WERI-Rb-1 (cell line): ENCODE results near the gene OR2F1.

ENCODE experiments used
- DNase-seq: peaks from one replicate; pipeline ENCODE4 v3.0.0-alpha.2; 2020
- H3K27ac ChIP-seq: fragments of 250-450 bp; sonication (Bioruptor Pico); 2 replicates; pipeline ENCODE4 v1.5.1; 2020; ENCODE audit warnings: mild to moderate bottlenecking, moderate library complexity
- H3K27me3 ChIP-seq: fragments of 250-450 bp; sonication (Bioruptor Pico); 2 replicates; pipeline ENCODE4 v1.5.1; 2021; ENCODE audit warnings: mild to moderate bottlenecking, low read depth, moderate library complexity; ENCODE audit not compliant: insufficient read depth, severe bottlenecking
- H3K36me3 ChIP-seq: fragments of 250-450 bp; sonication (Bioruptor Pico); 2 replicates; pipeline ENCODE4 v1.5.1; 2020; ENCODE audit warnings: mild to moderate bottlenecking, moderate library complexity
- H3K4me3 ChIP-seq: 2 replicates; pipeline ENCODE4 v1.5.1; 2011; ENCODE audit warnings: low read depth, mild to moderate bottlenecking, control low read depth, low read length
- H3K9me3 ChIP-seq: fragments of 250-450 bp; sonication (Bioruptor Pico); 2 replicates; pipeline ENCODE4 v1.5.1; 2021; ENCODE audit warnings: mild to moderate bottlenecking, moderate library complexity; ENCODE audit not compliant: severe bottlenecking
- CTCF ChIP-seq: IDR thresholded peaks from 2 replicates; pipeline ENCODE4 v1.5.1; 2011; ENCODE audit warnings: low read depth, mild to moderate bottlenecking, control low read depth, inconsistent platforms, low read length

The OR2F1 gene

DNA sequence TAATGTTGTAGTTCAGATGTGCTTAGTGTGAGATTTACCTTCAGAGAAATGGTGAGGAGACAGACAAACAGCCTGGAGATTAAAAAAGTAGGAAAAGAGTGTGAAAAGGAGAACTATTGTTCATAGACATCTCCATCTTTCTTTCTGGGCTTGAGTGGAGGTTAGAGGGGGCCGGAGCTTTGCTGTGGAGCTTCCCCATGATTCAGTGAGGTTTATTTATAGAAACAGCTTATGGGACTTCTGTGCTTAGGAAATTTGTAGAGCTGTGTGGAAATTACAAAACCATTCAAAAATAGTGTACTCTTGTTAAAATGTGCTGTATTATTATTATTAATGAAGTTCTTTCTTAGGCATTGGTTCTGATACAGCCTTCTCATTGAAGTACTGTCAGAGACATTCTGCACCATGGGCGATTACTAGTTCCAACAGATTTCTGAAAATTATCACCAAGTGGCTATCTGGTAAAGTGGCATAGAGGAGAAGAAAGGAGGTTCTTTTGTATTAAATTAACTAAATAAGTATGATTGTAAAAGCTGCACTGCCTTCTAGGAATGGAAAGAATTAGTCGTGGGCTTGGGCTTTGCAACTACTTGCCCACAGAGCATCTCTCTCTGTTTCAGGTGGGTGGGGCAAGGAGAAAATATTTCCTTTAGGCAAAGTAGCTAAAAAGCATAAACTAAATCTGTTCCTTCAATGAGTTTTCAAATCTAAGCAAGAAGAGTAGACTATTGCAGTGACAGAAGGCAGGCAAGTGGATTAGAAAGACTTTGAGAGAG is 44.0 kb upstream of the OR2F1 start:
- no peaks in the 10 kb centered on the region for H3K36me3 ChIP-seq
- H3K4me3 ChIP-seq = no peak overlapping the region
- no peak for DNase-seq
- no peaks in the 10 kb centered on the region for H3K9me3 ChIP-seq
- TF ChIP-seq CTCF = no peak
- no peaks in the 10 kb centered on the region for H3K27me3 ChIP-seq
- peak overlapping the region; percentile 39 for H3K27ac ChIP-seq

GRCh38 chr7:143913945-143914615 is 40.6 kb upstream of the OR2F1 start:
- Histone ChIP-seq H3K27ac (no peak overlapping the region), H3K9me3 (no peaks in the 10 kb centered on the region), H3K4me3 (no peak overlapping the region), H3K36me3 (no peaks in the 10 kb centered on the region), H3K27me3 (no peaks in the 10 kb centered on the region)
- DNase-seq = no peak
- TF ChIP-seq CTCF = no peak

DNA sequence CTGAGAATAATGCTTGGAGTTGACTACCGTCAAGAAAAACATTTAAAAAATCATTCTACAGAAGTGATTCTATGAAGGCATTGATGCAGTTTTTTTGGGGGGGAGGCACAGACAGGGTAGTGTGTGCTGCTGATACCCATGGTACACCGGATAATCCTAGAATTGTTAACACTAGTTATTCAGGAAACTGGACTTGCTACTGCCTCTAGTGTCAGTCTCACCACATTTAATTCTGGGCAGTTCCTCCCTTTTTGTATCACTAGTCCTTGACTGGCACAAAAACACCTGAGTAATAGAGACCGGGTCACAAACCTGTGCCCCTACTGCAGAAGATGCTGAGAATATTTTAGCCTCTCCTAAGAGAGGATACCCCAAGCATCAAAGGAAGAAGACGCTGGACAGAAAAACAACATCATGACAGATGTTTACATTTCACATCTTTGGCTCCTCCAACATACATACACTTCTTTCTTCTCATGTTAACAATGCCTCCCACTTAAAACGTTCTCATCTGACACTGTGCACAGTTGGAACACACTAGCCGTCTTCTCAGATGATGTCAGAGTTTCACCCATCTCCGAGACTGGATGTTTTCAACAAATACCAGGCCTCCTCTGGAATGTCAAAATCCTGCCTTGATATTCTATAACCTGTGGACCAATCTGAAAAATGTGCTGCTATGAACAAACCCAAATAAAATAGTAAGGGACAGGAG is 39.5 kb upstream of the OR2F1 start:
- DNase-seq = no peak
- TF ChIP-seq CTCF = no peak
- Histone ChIP-seq H3K27me3 (no peaks in the 10 kb centered on the region), H3K9me3 (no peaks in the 10 kb centered on the region), H3K4me3 (no peak overlapping the region), H3K36me3 (no peaks in the 10 kb centered on the region), H3K27ac (no peak overlapping the region)

GRCh38 chr7:143924851-143925250 is 29.8 kb upstream of the OR2F1 start:
- DNase-seq = no peak
- H3K27ac ChIP-seq = no peak overlapping the region
- TF ChIP-seq CTCF = no peak
- no peaks in the 10 kb centered on the region for H3K36me3 ChIP-seq
- no peaks in the 10 kb centered on the region for H3K9me3 ChIP-seq
- no peak overlapping the region for H3K4me3 ChIP-seq
- H3K27me3 ChIP-seq = no peaks in the 10 kb centered on the region

DNA sequence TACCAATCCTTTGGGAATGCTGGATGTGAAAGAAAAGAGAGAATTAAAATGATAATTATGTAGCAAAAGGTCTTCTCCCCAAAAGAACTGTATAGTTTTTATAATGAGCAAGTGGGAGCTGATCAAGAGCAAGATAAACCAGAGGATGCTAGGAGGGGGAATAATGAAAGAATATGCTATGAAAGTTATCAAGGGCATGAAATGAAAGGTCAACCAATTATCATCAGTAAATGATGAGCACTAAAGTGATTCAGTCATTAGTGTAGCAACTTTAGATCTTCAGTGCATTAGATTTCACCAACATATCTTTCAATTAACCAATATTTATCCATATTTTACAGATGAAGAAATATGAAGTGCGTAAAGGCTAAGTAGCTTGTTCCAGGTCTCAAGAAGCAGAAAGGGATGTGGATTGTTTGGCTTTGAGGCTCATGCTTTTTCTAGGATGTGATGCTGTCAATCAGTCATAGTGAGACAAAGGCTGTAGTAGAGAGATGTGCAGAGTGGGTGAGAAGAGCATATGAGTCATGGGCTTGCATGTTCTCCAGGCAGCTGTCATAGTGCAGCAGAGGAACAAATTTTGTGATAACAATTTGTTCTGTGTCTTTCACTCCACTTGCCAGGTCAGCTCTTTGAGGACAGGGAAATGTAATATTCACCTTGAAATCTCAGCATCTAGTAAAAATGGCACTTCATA is 25.3 kb upstream of the OR2F1 start:
- no peaks in the 10 kb centered on the region for H3K9me3 ChIP-seq
- no peak overlapping the region for H3K4me3 ChIP-seq
- no peak overlapping the region for H3K27ac ChIP-seq
- H3K27me3 ChIP-seq = no peaks in the 10 kb centered on the region
- DNase-seq = no peak
- no peak for TF ChIP-seq CTCF
- no peaks in the 10 kb centered on the region for H3K36me3 ChIP-seq
